Measurements from ENCODE around the gene CELA3A. TPM values are rescaled to one million over a fixed set of nuclear protein-coding genes. Genes with fewer than 3 reads are reported as not detected.
"Not testable (repeated sequence)": the region's sequence is repeated elsewhere in the genome, so short reads cannot be mapped to it uniquely, and the experiment has no call there.

CELA3A gene
- total RNA-seq, 1 experiment from 2014 or later, result not detected

GRCh38 chr1:21980515-21981220 is 20.8 kb upstream of the CELA3A start:
- intact Hi-C loops (cut with micrococcal nuclease; ENCODE audit: unreplicated experiment); H3K9me3 ChIP-seq (ENCODE audit: low read depth, low read length, poor library complexity, severe bottlenecking); H3K27ac ChIP-seq (ENCODE audit: low read depth, low read length, poor library complexity, severe bottlenecking); H3K4me1 ChIP-seq (ENCODE audit: insufficient read depth, low read length, poor library complexity, severe bottlenecking); POLR2A ChIA-PET (ENCODE audit: low non-redundant PET); H3K36me3 ChIP-seq (ENCODE audit: insufficient read depth, low read length, poor library complexity, severe bottlenecking); CTCF ChIA-PET; H3K4me3 ChIP-seq (ENCODE audit: low read depth, low read length, poor library complexity, severe bottlenecking); BruUV-seq (replicated peaks); DNase-seq (ENCODE audit: low spot score); H3K27me3 ChIP-seq (replicated peaks; ENCODE audit: insufficient read depth, low read depth, low read length, poor library complexity): not testable (repeated sequence)
- TF ChIP-seq, protein P1, sequence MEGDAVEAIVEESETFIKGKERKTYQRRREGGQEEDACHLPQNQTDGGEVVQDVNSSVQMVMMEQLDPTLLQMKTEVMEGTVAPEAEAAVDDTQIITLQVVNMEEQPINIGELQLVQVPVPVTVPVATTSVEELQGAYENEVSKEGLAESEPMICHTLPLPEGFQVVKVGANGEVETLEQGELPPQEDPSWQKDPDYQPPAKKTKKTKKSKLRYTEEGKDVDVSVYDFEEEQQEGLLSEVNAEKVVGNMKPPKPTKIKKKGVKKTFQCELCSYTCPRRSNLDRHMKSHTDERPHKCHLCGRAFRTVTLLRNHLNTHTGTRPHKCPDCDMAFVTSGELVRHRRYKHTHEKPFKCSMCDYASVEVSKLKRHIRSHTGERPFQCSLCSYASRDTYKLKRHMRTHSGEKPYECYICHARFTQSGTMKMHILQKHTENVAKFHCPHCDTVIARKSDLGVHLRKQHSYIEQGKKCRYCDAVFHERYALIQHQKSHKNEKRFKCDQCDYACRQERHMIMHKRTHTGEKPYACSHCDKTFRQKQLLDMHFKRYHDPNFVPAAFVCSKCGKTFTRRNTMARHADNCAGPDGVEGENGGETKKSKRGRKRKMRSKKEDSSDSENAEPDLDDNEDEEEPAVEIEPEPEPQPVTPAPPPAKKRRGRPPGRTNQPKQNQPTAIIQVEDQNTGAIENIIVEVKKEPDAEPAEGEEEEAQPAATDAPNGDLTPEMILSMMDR (conservative IDR thresholded peaks at IDR 0.05; ENCODE audit: low read depth, low read length), result 0 out of 2 replicates have a peak, but pooled peaks have one; percentile 16

DNA sequence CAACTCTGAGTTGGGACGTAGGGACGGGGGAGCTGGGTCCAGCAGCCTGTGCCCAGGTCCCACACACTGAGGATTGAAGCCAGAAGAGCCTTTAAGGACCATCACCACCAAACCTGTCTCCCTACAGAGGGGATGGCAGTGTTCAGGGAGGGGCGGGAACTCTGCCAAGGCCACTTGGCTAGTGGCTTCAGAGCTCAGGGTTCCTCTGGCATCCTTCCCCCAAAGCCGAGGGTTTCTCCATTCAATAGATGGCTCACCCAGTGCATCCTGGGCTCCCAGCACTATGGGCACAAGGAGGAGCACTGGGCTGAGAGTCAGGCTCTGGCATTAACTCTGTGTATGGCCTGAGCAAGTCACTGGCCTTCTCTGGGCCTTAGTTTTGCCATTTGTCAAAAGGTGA is 20.2 kb upstream of the CELA3A start:
- intact Hi-C loops (cut with micrococcal nuclease; ENCODE audit: unreplicated experiment); H3K36me3 ChIP-seq (ENCODE audit: insufficient read depth, low read length, poor library complexity, severe bottlenecking); BruUV-seq (replicated peaks); H3K4me3 ChIP-seq (ENCODE audit: low read depth, low read length, poor library complexity, severe bottlenecking); H3K9me3 ChIP-seq (ENCODE audit: low read depth, low read length, poor library complexity, severe bottlenecking); H3K4me1 ChIP-seq (ENCODE audit: insufficient read depth, low read length, poor library complexity, severe bottlenecking); H3K27me3 ChIP-seq (replicated peaks; ENCODE audit: insufficient read depth, low read depth, low read length, poor library complexity); H3K27ac ChIP-seq (ENCODE audit: low read depth, low read length, poor library complexity, severe bottlenecking); DNase-seq (ENCODE audit: low spot score); CTCF ChIA-PET; POLR2A ChIA-PET (ENCODE audit: low non-redundant PET): not testable (repeated sequence)

DNA sequence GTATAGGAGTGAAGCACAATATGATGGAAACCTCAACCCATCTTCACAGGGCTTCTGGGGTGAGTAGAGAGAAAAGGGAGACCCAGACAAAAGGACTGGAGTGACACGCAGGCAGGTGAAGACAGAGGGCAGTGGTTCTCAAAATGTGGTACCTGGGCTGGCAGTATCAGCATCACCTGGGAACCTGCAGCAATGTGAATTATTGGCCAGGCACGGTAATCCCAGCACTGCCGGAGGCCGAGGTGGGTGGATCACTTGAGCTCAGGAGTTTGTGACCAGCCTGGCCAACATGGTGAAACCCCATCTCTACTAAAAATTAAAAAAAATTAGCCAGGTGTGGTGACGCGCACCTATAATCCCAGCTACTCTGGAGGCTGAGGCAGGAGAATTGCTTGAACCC is 19.3 kb upstream of the CELA3A start:
- DNase-seq (ENCODE audit: low spot score); H3K36me3 ChIP-seq (ENCODE audit: insufficient read depth, low read length, poor library complexity, severe bottlenecking); H3K27ac ChIP-seq (ENCODE audit: low read depth, low read length, poor library complexity, severe bottlenecking); BruUV-seq (replicated peaks); H3K27me3 ChIP-seq (replicated peaks; ENCODE audit: insufficient read depth, low read depth, low read length, poor library complexity); POLR2A ChIA-PET (ENCODE audit: low non-redundant PET); H3K9me3 ChIP-seq (ENCODE audit: low read depth, low read length, poor library complexity, severe bottlenecking); H3K4me1 ChIP-seq (ENCODE audit: insufficient read depth, low read length, poor library complexity, severe bottlenecking); CTCF ChIA-PET; H3K4me3 ChIP-seq (ENCODE audit: low read depth, low read length, poor library complexity, severe bottlenecking); intact Hi-C loops (cut with micrococcal nuclease; ENCODE audit: unreplicated experiment): not testable (repeated sequence)

GRCh38 chr1:21983539-21983938 is 17.9 kb upstream of the CELA3A start:
- intact Hi-C loops (cut with micrococcal nuclease; ENCODE audit: unreplicated experiment); H3K9me3 ChIP-seq (ENCODE audit: low read depth, low read length, poor library complexity, severe bottlenecking); H3K27me3 ChIP-seq (replicated peaks; ENCODE audit: insufficient read depth, low read depth, low read length, poor library complexity); H3K27ac ChIP-seq (ENCODE audit: low read depth, low read length, poor library complexity, severe bottlenecking); H3K4me3 ChIP-seq (ENCODE audit: low read depth, low read length, poor library complexity, severe bottlenecking); H3K4me1 ChIP-seq (ENCODE audit: insufficient read depth, low read length, poor library complexity, severe bottlenecking); POLR2A ChIA-PET (ENCODE audit: low non-redundant PET); DNase-seq (ENCODE audit: low spot score); H3K36me3 ChIP-seq (ENCODE audit: insufficient read depth, low read length, poor library complexity, severe bottlenecking); BruUV-seq (replicated peaks); CTCF ChIA-PET: not testable (repeated sequence)

GRCh38 chr1:21985893-21986292 is 15.6 kb upstream of the CELA3A start:
- POLR2A ChIA-PET (ENCODE audit: low non-redundant PET); H3K9me3 ChIP-seq (ENCODE audit: low read depth, low read length, poor library complexity, severe bottlenecking); H3K4me3 ChIP-seq (ENCODE audit: low read depth, low read length, poor library complexity, severe bottlenecking); H3K27me3 ChIP-seq (replicated peaks; ENCODE audit: insufficient read depth, low read depth, low read length, poor library complexity); CTCF ChIA-PET; DNase-seq (ENCODE audit: low spot score); H3K4me1 ChIP-seq (ENCODE audit: insufficient read depth, low read length, poor library complexity, severe bottlenecking); BruUV-seq (replicated peaks); intact Hi-C loops (cut with micrococcal nuclease; ENCODE audit: unreplicated experiment); H3K36me3 ChIP-seq (ENCODE audit: insufficient read depth, low read length, poor library complexity, severe bottlenecking); H3K27ac ChIP-seq (ENCODE audit: low read depth, low read length, poor library complexity, severe bottlenecking): not testable (repeated sequence)

DNA sequence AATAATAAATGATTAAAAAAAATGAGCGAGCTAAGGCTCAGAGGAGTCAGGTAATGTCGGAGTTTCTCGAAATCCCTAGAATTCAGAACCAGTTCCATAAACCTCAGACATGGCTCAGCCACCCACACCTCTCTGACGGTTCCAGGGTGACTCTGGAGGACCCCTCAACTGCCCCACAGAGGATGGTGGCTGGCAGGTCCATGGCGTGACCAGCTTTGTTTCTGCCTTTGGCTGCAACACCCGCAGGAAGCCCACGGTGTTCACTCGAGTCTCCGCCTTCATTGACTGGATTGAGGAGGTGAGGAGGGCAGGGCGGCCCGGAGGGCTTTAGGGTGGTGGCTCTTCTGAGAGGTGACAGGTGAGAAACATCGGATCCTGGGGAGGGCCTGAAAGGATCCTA is 15.1 kb upstream of the CELA3A start:
- CTCF ChIA-PET; H3K27me3 ChIP-seq (replicated peaks; ENCODE audit: insufficient read depth, low read depth, low read length, poor library complexity); POLR2A ChIA-PET (ENCODE audit: low non-redundant PET); H3K36me3 ChIP-seq (ENCODE audit: insufficient read depth, low read length, poor library complexity, severe bottlenecking); H3K9me3 ChIP-seq (ENCODE audit: low read depth, low read length, poor library complexity, severe bottlenecking); H3K4me3 ChIP-seq (ENCODE audit: low read depth, low read length, poor library complexity, severe bottlenecking); H3K4me1 ChIP-seq (ENCODE audit: insufficient read depth, low read length, poor library complexity, severe bottlenecking); H3K27ac ChIP-seq (ENCODE audit: low read depth, low read length, poor library complexity, severe bottlenecking); intact Hi-C loops (cut with micrococcal nuclease; ENCODE audit: unreplicated experiment); BruUV-seq (replicated peaks); DNase-seq (ENCODE audit: low spot score): not testable (repeated sequence)

DNA sequence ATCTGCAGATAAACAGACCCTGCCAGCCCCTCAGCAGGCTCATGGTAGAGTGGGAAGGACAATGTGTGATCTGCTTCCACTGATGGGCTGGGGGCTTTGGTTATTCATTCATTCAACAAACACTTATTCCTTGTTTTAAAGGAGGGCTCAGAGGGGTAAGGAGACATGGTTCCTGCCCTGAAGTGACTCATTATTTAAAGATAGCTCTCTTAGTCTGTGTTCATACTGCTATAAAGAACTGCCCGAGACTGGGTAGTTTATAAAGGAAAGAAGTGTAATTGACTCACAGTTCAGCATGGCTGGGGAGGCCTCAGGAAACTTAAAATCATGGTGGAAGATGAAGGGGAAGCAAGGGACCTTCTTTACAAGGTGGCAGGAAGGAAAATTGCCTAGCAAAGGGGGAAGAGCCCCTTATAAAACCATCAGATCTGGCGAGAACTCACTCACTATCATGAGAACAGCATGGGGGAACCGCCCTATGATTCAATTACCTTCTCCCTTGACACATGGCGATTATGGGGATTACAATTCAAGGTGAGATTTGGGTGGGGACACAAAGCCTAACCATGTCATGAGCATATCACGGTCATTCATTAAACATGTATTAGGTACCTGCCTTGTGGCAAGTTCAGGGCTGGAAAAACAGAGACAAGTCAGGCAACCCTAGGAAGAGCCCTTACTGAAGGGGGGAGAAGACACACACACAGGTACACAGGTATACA is 11.6 kb upstream of the CELA3A start:
- H3K9me3 ChIP-seq (ENCODE audit: low read depth, low read length, poor library complexity, severe bottlenecking); DNase-seq (ENCODE audit: low spot score); H3K4me1 ChIP-seq (ENCODE audit: insufficient read depth, low read length, poor library complexity, severe bottlenecking); H3K36me3 ChIP-seq (ENCODE audit: insufficient read depth, low read length, poor library complexity, severe bottlenecking); BruUV-seq (replicated peaks); H3K27ac ChIP-seq (ENCODE audit: low read depth, low read length, poor library complexity, severe bottlenecking); H3K27me3 ChIP-seq (replicated peaks; ENCODE audit: insufficient read depth, low read depth, low read length, poor library complexity); CTCF ChIA-PET; intact Hi-C loops (cut with micrococcal nuclease; ENCODE audit: unreplicated experiment); POLR2A ChIA-PET (ENCODE audit: low non-redundant PET); H3K4me3 ChIP-seq (ENCODE audit: low read depth, low read length, poor library complexity, severe bottlenecking): not testable (repeated sequence)
